BLaER1 (cell line): ENCODE data around the gene HPCAL1.
"Not testable (repeated sequence)": the region's sequence is repeated elsewhere in the genome, so short reads cannot be mapped to it uniquely, and the experiment has no call there.

Experiments used
- H3K27ac ChIP-seq: shearing (Covaris generic); formaldehyde crosslinking; 2 replicates; pipeline ENCODE4 v1.8.1; 2022
- H3K27me3 ChIP-seq: shearing (Covaris generic); formaldehyde crosslinking; 2 replicates; pipeline ENCODE4 v1.8.1; 2022
- H3K36me3 ChIP-seq: shearing (Covaris generic); formaldehyde crosslinking; 2 replicates; pipeline ENCODE4 v1.8.1; 2022
- H3K4me1 ChIP-seq: shearing (Covaris generic); formaldehyde crosslinking; 2 replicates; pipeline ENCODE4 v1.8.1; 2022
- H3K4me2 ChIP-seq: shearing (Covaris generic); formaldehyde crosslinking; 2 replicates; pipeline ENCODE4 v1.8.1; 2022
- H3K4me3 ChIP-seq: shearing (Covaris generic); formaldehyde crosslinking; 2 replicates; pipeline ENCODE4 v1.8.1; 2022
- H3K9ac ChIP-seq: shearing (Covaris generic); formaldehyde crosslinking; 2 replicates; pipeline ENCODE4 v1.8.1; 2022
- H3K9me3 ChIP-seq: shearing (Covaris generic); formaldehyde crosslinking; 2 replicates; pipeline ENCODE4 v1.8.1; 2022
- H4K20me1 ChIP-seq: shearing (Covaris generic); formaldehyde crosslinking; 2 replicates; pipeline ENCODE4 v1.8.1; 2022
- Cebpa-rat ChIP-seq: shearing (Covaris generic); IDR thresholded peaks from 2 replicates; pipeline ENCODE4 v1.8.1; 2022

The HPCAL1 gene

GRCh38 chr2:10293603-10294002 is 9.1 kb upstream of the HPCAL1 start:
- Histone ChIP-seq H3K9me3 (peaks cover 15% of the 10 kb centered on the region), H3K27ac (no peak overlapping the region), H3K4me1 (peaks cover 15% of the 10 kb centered on the region), H3K36me3 (no peaks in the 10 kb centered on the region), H3K9ac (no peak overlapping the region), H3K4me2 (no peak overlapping the region), H3K27me3 (no peaks in the 10 kb centered on the region), H3K4me3 (no peak overlapping the region), H4K20me1 (no peaks in the 10 kb centered on the region)
- no peak for TF ChIP-seq Cebpa-rat

- H3K4me3 ChIP-seq: no peak overlapping the region
- no peaks in the 10 kb centered on the region for H3K36me3 ChIP-seq
- no peaks in the 10 kb centered on the region for H3K27me3 ChIP-seq
- H3K9me3 ChIP-seq: peaks cover 18% of the 10 kb centered on the region
- H3K4me2 ChIP-seq: no peak overlapping the region
- no peak for TF ChIP-seq Cebpa-rat
- H3K27ac ChIP-seq: no peak overlapping the region
- H3K9ac ChIP-seq: no peak overlapping the region
- H4K20me1 ChIP-seq: no peaks in the 10 kb centered on the region
- peaks cover 18% of the 10 kb centered on the region for H3K4me1 ChIP-seq
These were observed 8.6 kb upstream of the HPCAL1 start for GRCh38 chr2:10294077-10294476.

- H3K27me3 ChIP-seq, H3K9ac ChIP-seq, H3K27ac ChIP-seq, H3K4me2 ChIP-seq, H4K20me1 ChIP-seq, H3K4me3 ChIP-seq, H3K36me3 ChIP-seq: not testable (repeated sequence)
- H3K9me3 ChIP-seq: peaks cover 21% of the 10 kb centered on the region
- peaks cover 23% of the 10 kb centered on the region for H3K4me1 ChIP-seq
These were observed 7.1 kb upstream of the HPCAL1 start for GRCh38 chr2:10295649-10296048.

- peaks cover 21% of the 10 kb centered on the region for H3K9me3 ChIP-seq
- H3K4me1 ChIP-seq: peaks cover 28% of the 10 kb centered on the region
- no peak overlapping the region for H3K4me3 ChIP-seq
- no peak overlapping the region for H3K9ac ChIP-seq
- H4K20me1 ChIP-seq: no peaks in the 10 kb centered on the region
- no peak overlapping the region for H3K4me2 ChIP-seq
- no peaks in the 10 kb centered on the region for H3K27me3 ChIP-seq
- TF ChIP-seq Cebpa-rat: no peak
- H3K27ac ChIP-seq: no peak overlapping the region
- no peaks in the 10 kb centered on the region for H3K36me3 ChIP-seq
These were observed 6.6 kb upstream of the HPCAL1 start for GRCh38 chr2:10296142-10296541.

GRCh38 chr2:10297191-10297830 is 5.4 kb upstream of the HPCAL1 start:
- Histone ChIP-seq H4K20me1 (no peaks in the 10 kb centered on the region), H3K4me2 (peak overlapping the region; percentile 79), H3K4me1 (peaks cover 39% of the 10 kb centered on the region), H3K36me3 (no peaks in the 10 kb centered on the region), H3K4me3 (no peak overlapping the region), H3K9ac (no peak overlapping the region), H3K27me3 (no peaks in the 10 kb centered on the region), H3K9me3 (peaks cover 21% of the 10 kb centered on the region), H3K27ac (peak overlapping the region; percentile 47; the same call in 1 of the 2 replicates)
- TF ChIP-seq Cebpa-rat: no peak

GRCh38 chr2:10297959-10298531 is 4.7 kb upstream of the HPCAL1 start:
- Histone ChIP-seq H3K4me2 (peak overlapping the region; percentile 79), H3K27ac (peak overlapping the region; percentile 47), H3K9ac (peak overlapping the region; percentile 44; the same call in 1 of the 2 replicates)

GRCh38 chr2:10298777-10299176 is 3.9 kb upstream of the HPCAL1 start:
- peak overlapping the region; percentile 79 for H3K4me2 ChIP-seq
- H3K4me1 ChIP-seq: peaks cover 43% of the 10 kb centered on the region
- H3K9me3 ChIP-seq: peaks cover 17% of the 10 kb centered on the region
- H3K36me3 ChIP-seq, H4K20me1 ChIP-seq, H3K9ac ChIP-seq, H3K4me3 ChIP-seq, H3K27me3 ChIP-seq: not testable (repeated sequence)
- peak overlapping the region; percentile 47; the same call in 1 of the 2 replicates for H3K27ac ChIP-seq

More at GRCh38 chr2:10297959-10298531, 4.7 kb upstream of the HPCAL1 start:
- TF ChIP-seq Cebpa-rat: no peak
- no peaks in the 10 kb centered on the region for H3K36me3 ChIP-seq
- no peaks in the 10 kb centered on the region for H3K27me3 ChIP-seq
- peaks cover 39% of the 10 kb centered on the region for H3K4me1 ChIP-seq
- H3K4me3 ChIP-seq: 0 out of 2 replicates have a peak overlapping the region, but pooled peaks have one; percentile 29
- H3K9me3 ChIP-seq: peaks cover 21% of the 10 kb centered on the region
- peaks cover 2% of the 10 kb centered on the region for H4K20me1 ChIP-seq

- peaks cover 7% of the 10 kb centered on the region for H3K9me3 ChIP-seq
- peak overlapping the region; percentile 91; the same call in 1 of the 2 replicates for H3K27ac ChIP-seq
- TF ChIP-seq Cebpa-rat: no peak
- no peak overlapping the region for H3K4me3 ChIP-seq
- H3K27me3 ChIP-seq: no peaks in the 10 kb centered on the region
- H3K9ac ChIP-seq: peak overlapping the region; percentile 79; the same call in 1 of the 2 replicates
- H3K4me2 ChIP-seq: peak overlapping the region; percentile 99
- no peaks in the 10 kb centered on the region for H3K36me3 ChIP-seq
- peaks cover 60% of the 10 kb centered on the region for H3K4me1 ChIP-seq
- peaks cover 26% of the 10 kb centered on the region for H4K20me1 ChIP-seq
These were observed 2.3 kb upstream of the HPCAL1 start for GRCh38 chr2:10300328-10300920.

- peaks cover 68% of the 10 kb centered on the region for H3K4me1 ChIP-seq
- H3K9me3 ChIP-seq: peaks cover 7% of the 10 kb centered on the region
- H3K4me3 ChIP-seq: peak overlapping the region; percentile 95
- H3K4me2 ChIP-seq: peak overlapping the region; percentile 99
- peaks cover 35% of the 10 kb centered on the region for H4K20me1 ChIP-seq
- TF ChIP-seq Cebpa-rat: no peak
- H3K36me3 ChIP-seq: no peaks in the 10 kb centered on the region
- H3K27me3 ChIP-seq: no peaks in the 10 kb centered on the region
- peak overlapping the region; percentile 91 for H3K27ac ChIP-seq
- H3K9ac ChIP-seq: peak overlapping the region; percentile 79
These were observed 1.4 kb upstream of the HPCAL1 start for GRCh38 chr2:10300997-10301940.
